ENCODE results near the gene SMTN. TPM values are rescaled to one million over a fixed set of nuclear protein-coding genes. Genes with fewer than 3 reads are reported as not detected.

The SMTN gene
- total RNA-seq, 4 donors from 2014 or later = 16.6 to 107 (median 19.4) TPM

GRCh38 chr22:31090217-31091085 is 9.3 kb downstream of the SMTN start:
- TF ChIP-seq CTCF (IDR thresholded peaks at IDR 0.05; ENCODE audit: low read depth) = no peak

GRCh38 chr22:31091106-31091975 is 10.2 kb downstream of the SMTN start:
- TF ChIP-seq CTCF (IDR thresholded peaks at IDR 0.05; ENCODE audit: low read depth) = no peak

GRCh38 chr22:31092161-31092560 is 11.0 kb downstream of the SMTN start:
- TF ChIP-seq CTCF (IDR thresholded peaks at IDR 0.05; ENCODE audit: low read depth) = no peak

GRCh38 chr22:31093086-31093850 is 12.2 kb downstream of the SMTN start:
- no peak for TF ChIP-seq CTCF (IDR thresholded peaks at IDR 0.05; ENCODE audit: low read depth)

GRCh38 chr22:31094021-31094551 is 13.0 kb downstream of the SMTN start:
- TF ChIP-seq CTCF (IDR thresholded peaks at IDR 0.05; ENCODE audit: low read depth) = no peak

GRCh38 chr22:31094741-31095140 is 13.6 kb downstream of the SMTN start:
- no peak for TF ChIP-seq CTCF (IDR thresholded peaks at IDR 0.05; ENCODE audit: low read depth)
